HG02981 (cell line): Measurements from ENCODE around the gene ZNF3.

Source experiments
- ATAC-seq: cut with Tn5 transposase; IDR thresholded peaks from one replicate; pipeline ENCODE4 v1.9.1; 2021; ENCODE audit warnings: mild to moderate bottlenecking, moderate library complexity; ENCODE audit not compliant: unreplicated experiment

The ZNF3 gene

DNA sequence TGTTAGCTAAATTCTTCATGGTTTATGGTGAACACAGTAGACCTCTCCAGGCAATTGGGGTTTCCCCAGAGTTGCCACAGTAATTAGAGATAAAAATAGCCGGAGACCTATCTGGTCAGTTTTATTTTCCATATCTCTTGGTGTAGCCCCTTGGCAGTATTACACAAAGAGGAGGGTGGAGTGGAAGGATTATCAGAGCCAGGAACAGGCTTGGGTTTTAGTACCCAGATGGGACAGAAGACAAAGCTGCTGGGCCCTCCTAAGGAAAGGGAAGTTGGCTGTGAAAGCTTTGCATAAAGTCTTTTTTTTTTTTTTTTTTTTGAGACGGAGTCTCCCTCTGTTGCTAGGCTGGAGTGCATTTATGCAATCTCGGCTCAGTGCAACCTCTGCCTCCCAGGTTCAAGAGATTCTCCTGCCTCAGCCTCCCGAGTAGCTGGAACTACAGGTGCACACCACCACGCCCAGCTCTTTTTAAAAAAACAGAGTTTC, 22.2 kb downstream of the ZNF3 start:
- ATAC-seq, result no peak

DNA sequence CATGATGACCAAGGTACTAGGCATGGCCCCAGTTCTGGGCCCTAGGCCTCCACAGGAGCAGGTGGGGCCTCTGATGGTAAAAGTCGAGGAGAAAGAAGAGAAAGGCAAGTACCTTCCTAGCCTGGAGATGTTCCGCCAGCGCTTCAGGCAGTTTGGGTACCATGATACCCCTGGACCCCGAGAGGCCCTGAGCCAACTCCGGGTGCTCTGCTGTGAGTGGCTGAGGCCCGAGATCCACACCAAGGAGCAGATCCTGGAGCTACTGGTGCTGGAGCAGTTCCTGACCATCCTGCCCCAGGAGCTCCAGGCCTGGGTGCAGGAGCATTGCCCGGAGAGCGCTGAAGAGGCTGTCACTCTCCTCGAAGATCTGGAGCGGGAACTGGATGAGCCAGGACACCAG, 24.5 kb downstream of the ZNF3 start:
- no peak for ATAC-seq

GRCh38 chr7:100053215-100053614, 28.3 kb downstream of the ZNF3 start:
- ATAC-seq, result no peak

- no peak for ATAC-seq
Observed at GRCh38 chr7:100051611-100052010, 29.9 kb downstream of the ZNF3 start.

- ATAC-seq, result peak; percentile 85
Observed at GRCh38 chr7:100049441-100050291, 31.9 kb downstream of the ZNF3 start, which contains the start of gene ZSCAN21. TSS of gene ZSCAN21 (plus strand) at chr7:100049774. CDS start at chr7:100057007, 7,233 bp downstream.

- no peak for ATAC-seq
Observed at GRCh38 chr7:100048680-100049079, 32.8 kb downstream of the ZNF3 start.

DNA sequence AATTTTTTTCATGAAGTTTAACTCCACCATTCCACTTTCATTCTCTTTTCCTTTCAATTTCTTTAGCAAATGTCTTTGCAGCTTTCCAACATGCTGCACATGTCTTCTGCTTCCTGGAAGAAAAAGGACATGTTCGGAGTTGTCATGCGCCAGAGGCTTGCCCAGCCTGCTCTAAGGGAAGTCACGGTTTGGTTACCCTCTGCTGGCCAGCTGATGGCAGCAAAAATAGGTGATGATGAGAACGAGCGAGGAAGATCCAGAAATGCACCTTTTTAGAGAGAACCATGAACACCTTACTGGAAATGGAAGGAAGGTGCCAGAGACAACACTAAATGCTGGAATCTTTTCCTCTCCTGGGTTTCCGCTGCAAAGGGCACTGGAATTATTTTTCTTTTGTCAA, 36.8 kb downstream of the ZNF3 start:
- ATAC-seq, result no peak

DNA sequence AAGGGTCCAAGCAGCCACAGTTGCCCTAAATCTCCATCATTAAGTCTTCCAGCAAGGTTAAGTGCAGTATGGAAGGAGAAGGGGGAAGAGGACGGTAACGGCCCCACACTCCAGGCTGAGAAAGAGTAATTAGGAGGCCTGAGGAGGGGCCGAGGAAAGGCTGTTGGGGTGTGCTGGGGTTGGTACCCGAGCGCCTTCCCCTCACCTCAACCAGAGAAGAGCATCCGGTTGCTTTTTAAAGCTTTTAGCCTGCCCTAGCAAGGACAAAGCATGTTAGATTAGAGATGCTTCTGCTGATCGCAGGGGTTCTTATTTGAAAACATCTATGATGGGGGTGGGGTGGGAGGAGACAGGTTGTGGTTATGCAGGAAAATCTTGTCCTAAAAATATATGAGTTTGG, 40.9 kb downstream of the ZNF3 start:
- no peak for ATAC-seq

GRCh38 chr7:100038326-100038725, 43.2 kb downstream of the ZNF3 start:
- no peak for ATAC-seq

GRCh38 chr7:100035876-100036275, 45.6 kb downstream of the ZNF3 start:
- no peak for ATAC-seq

DNA sequence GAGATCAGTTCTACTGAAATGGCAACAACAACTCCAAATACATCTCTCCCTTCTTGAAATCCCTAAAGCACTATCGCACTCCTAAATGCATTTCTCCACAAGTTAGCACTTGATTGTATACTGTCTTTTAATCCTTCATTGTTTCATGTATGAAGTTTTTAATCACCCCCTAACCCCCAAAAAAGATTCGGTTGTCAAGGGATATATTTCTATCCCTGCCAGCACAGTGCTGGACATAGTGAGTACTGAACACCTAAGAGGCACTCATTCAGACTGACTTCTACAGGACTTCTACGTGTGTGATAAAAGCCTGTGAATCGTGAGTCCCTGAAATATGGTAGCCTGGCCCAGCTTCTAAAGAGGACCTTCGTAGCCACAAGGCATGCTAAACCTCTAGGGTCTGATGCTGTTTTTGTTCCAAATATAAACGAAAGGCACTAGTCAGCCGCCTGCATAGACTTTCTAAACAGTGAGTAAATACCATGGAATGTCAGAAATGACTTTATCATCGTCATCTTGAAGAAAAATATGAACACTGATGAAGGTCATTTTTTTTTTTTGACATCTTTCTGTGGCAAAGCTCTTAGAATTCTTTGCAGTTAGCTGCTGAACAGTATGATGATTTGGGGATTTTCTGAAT, 46.5 kb downstream of the ZNF3 start:
- no peak for ATAC-seq

DNA sequence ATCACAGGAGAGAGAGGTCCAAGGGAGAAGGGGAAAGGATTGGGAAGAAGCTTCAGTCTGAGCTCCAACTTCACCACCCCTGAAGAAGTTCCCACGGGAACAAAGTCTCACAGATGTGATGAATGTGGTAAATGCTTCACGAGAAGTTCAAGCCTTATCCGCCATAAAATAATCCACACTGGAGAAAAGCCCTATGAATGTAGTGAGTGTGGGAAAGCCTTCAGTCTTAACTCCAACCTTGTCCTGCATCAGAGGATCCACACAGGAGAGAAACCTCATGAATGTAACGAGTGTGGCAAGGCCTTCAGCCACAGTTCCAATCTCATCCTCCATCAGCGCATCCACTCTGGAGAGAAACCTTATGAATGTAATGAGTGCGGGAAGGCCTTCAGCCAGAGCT, 48.0 kb downstream of the ZNF3 start:
- no peak for ATAC-seq

GRCh38 chr7:100029596-100029995, 51.9 kb downstream of the ZNF3 start:
- ATAC-seq, result no peak

DNA sequence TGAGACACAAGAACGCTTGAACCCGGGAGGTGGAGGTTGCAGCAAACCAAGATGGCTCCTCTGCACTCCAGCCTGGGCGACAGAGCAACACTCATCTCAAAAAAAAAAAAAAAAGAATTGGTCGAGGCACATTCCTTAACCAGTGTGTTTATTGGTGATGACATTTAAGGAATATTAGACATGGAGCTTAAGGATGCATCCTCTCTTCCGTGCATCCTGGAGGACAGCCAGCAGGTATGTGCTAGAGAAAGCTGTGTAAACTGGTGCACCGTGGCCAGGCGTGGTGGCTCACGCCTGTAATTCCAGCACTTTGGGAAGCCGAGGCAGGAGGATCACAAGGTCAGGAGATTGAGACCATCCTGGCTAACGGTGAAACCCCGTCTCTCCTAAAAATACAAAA, 54.3 kb downstream of the ZNF3 start:
- no peak for ATAC-seq

DNA sequence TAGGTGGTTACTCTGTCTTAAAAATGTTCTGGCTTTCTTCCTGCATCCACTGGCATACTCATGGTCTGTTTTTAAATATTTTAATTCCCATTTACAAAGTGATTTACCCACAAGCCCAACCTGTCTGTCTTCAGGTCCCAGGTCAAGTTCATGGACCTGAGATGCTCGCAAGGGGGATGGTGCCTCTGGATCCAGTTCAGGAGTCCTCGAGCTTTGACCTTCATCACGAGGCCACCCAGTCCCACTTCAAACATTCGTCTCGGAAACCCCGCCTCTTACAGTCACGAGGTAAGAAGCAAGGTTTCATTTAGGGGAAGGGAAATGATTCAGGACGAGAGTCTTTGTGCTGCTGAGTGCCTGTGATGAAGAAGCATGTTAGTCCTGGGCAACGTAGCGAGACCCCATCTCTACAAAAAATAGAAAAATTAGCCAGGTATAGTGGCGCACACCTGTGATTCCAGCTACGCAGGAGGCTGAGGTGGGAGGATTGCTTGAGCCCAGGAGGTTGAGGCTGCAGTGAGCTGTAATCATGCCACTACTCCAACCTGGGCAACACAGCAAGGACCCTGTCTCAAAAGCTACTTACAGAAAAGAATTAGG, 57.4 kb downstream of the ZNF3 start:
- no peak for ATAC-seq

DNA sequence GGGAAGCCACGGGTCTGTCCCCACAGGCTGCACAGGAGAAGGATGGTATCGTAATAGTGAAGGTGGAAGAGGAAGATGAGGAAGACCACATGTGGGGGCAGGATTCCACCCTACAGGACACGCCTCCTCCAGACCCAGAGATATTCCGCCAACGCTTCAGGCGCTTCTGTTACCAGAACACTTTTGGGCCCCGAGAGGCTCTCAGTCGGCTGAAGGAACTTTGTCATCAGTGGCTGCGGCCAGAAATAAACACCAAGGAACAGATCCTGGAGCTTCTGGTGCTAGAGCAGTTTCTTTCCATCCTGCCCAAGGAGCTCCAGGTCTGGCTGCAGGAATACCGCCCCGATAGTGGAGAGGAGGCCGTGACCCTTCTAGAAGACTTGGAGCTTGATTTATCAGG, 58.0 kb downstream of the ZNF3 start:
- no peak for ATAC-seq

DNA sequence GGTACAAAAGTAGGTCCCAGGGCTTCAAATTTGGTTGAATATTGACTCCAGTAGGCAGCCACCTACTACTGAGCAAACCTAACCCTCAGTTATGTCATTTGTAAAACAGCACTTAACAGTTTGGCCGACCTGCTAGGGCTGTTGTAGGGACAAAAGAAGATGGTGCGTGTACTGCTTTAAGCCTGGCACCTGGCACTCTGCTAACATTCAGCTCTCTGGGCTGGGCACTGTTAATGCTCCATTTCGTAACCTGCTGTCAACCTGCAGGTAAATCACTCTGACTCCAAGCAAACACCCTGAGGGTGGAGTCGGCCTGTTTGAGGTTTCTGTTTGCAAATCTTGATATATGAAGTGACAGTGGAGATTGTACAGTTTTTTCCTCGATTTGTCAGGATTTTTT, 58.9 kb downstream of the ZNF3 start:
- no peak for ATAC-seq

DNA sequence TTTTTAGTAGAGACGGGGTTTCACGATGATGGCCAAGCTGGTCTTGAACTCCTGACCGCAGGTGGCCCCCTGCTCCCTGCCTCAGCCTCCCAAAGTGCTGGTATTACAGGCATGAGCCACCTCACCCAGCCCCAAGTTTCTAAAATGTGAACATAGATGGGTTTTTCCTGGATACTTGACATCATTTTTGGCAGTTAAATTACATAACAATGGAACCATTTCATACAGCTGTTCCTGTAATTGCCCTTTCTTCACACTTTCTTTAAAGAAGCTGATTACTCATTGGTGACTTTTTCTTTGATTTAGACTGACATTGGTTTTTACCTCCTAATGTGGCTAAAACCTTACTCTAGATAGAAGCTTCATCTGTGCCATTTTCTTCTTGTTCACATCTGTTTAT, 60.2 kb downstream of the ZNF3 start:
- no peak for ATAC-seq
